SU-DHL-6 (cell line): ENCODE data around the gene EVPLL.
"Not testable (repeated sequence)": the region's sequence is repeated elsewhere in the genome, so short reads cannot be mapped to it uniquely, and the experiment has no call there.

ENCODE experiments used
- H2AFZ ChIP-seq: fragments of 200-600 bp; sonication (generic); 2 replicates; pipeline ENCODE4 v1.6.1; 2014; ENCODE audit warnings: low read depth, mild to moderate bottlenecking, moderate library complexity, mixed read lengths, antibody characterized with exemption, low read length; ENCODE audit not compliant: severe bottlenecking
- H3F3A ChIP-seq: fragments of 200-600 bp; shearing (Covaris generic); 2 replicates; pipeline ENCODE4 v1.6.0; 2016; ENCODE audit warnings: antibody characterized with exemption, mild to moderate bottlenecking; ENCODE audit not compliant: insufficient read depth
- H3K27ac ChIP-seq: fragments of 200-600 bp; sonication (generic); 2 replicates; pipeline ENCODE4 v1.5.1; 2016; ENCODE audit warnings: low read depth, mild to moderate bottlenecking, low read length, moderate library complexity, mixed read lengths
- H3K27me3 ChIP-seq: fragments of 200-600 bp; sonication (generic), shearing (Covaris generic); 2 replicates; pipeline ENCODE4 v1.6.0; 2014; ENCODE audit warnings: mild to moderate bottlenecking, low read length
- H3K36me3 ChIP-seq: fragments of 200-600 bp; sonication (generic); 2 replicates; pipeline ENCODE4 v1.6.1; 2014; ENCODE audit warnings: mild to moderate bottlenecking, low read length, mixed read lengths
- H3K4me2 ChIP-seq: fragments of 300-600, 200-600 bp; shearing (Covaris generic), sonication (generic); 2 replicates; pipeline ENCODE4 v1.6.0; 2014; ENCODE audit warnings: low read length, low read depth, mild to moderate bottlenecking; ENCODE audit not compliant: poor library complexity, severe bottlenecking
- H3K4me3 ChIP-seq: fragments of 200-600 bp; sonication (generic); 2 replicates; pipeline ENCODE4 v1.5.1; 2014; ENCODE audit warnings: antibody characterized with exemption, low read length, mild to moderate bottlenecking, mixed read lengths; ENCODE audit not compliant: insufficient read depth, poor library complexity, severe bottlenecking
- H3K79me2 ChIP-seq: fragments of 200-600 bp; sonication (generic); 2 replicates; pipeline ENCODE4 v1.6.1; 2014; ENCODE audit warnings: mild to moderate bottlenecking, low read length, moderate library complexity; ENCODE audit not compliant: insufficient read depth
- H3K9ac ChIP-seq: fragments of 200-600 bp; sonication (generic); 2 replicates; pipeline ENCODE4 v1.7.0; 2014; ENCODE audit warnings: mild to moderate bottlenecking, low read length
- H3K9me2 ChIP-seq: fragments of 200-600 bp; sonication (generic); replicated peaks from 2 replicates; pipeline ENCODE4 v1.6.1; 2014; ENCODE audit warnings: low read length; ENCODE audit not compliant: insufficient read depth
- H3K9me3 ChIP-seq: fragments of 200-600 bp; sonication (generic); 2 replicates; pipeline ENCODE4 v1.6.1; 2014; ENCODE audit warnings: low read length, mixed read lengths; ENCODE audit not compliant: insufficient read depth
- H4K20me1 ChIP-seq: fragments of 200-600 bp; sonication (generic); 2 replicates; pipeline ENCODE4 v1.6.1; 2014; ENCODE audit warnings: low read depth, mild to moderate bottlenecking, antibody characterized with exemption, low read length, moderate library complexity, mixed read lengths

EVPLL gene

DNA sequence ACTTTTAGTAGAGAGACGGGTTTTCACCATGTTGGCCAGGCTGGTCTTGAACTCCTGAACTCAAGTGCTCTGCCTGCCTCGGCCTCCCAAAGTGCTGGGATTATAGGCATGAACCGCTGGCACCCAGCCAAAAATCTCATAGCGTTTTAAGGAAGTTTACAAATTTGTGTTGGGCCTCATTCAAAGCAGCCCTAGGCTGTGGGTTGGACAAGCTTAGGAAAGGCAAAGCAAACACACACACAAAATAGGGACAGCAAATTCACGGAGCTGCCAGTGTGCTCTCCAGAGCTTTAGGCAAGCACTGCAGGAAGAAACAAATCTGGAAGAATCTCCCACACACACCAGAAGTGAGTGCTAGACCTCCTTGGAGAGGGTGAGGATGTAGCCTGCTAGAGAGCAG lies 25.6 kb downstream of the EVPLL start:
- H3K4me2 ChIP-seq, H3K36me3 ChIP-seq, H3K27me3 ChIP-seq, H4K20me1 ChIP-seq, H2AFZ ChIP-seq, H3K9me2 ChIP-seq, H3K27ac ChIP-seq, H3K4me3 ChIP-seq, H3K9me3 ChIP-seq, H3K79me2 ChIP-seq, H3F3A ChIP-seq, H3K9ac ChIP-seq: not testable (repeated sequence)

- H3K27me3 ChIP-seq, H3K4me2 ChIP-seq, H3K9ac ChIP-seq, H3K9me3 ChIP-seq, H3K36me3 ChIP-seq, H3K9me2 ChIP-seq, H3F3A ChIP-seq, H2AFZ ChIP-seq, H3K79me2 ChIP-seq, H3K27ac ChIP-seq, H3K4me3 ChIP-seq, H4K20me1 ChIP-seq: not testable (repeated sequence)
Measured at GRCh38 chr17:18403604-18404003, 26.0 kb downstream of the EVPLL start.

- H3K27ac ChIP-seq, H3K9me3 ChIP-seq, H3F3A ChIP-seq, H3K79me2 ChIP-seq, H2AFZ ChIP-seq, H3K9ac ChIP-seq, H4K20me1 ChIP-seq, H3K27me3 ChIP-seq, H3K36me3 ChIP-seq, H3K4me3 ChIP-seq, H3K4me2 ChIP-seq, H3K9me2 ChIP-seq: not testable (repeated sequence)
Measured at GRCh38 chr17:18408906-18409305, 31.3 kb downstream of the EVPLL start.

DNA sequence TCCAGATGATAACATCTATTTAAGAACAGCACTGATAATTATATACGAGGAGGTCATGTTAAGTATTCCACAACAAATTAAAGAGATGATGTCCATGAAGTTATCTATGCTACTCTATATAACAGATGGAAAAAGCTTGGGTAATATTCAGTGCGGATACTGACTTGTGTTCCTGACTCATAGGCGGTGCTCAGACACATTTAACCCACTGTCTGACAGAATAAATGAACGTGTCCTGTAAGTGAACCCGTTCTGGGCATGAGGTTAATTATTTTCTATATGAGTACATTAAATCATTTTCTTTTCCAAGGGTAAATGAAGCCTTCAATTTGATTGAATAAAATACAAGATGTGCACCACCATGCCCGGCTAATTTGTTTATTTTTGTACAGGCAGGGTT lies 31.7 kb downstream of the EVPLL start:
- H3F3A ChIP-seq, H2AFZ ChIP-seq, H3K4me3 ChIP-seq, H3K9ac ChIP-seq, H3K79me2 ChIP-seq, H4K20me1 ChIP-seq, H3K27me3 ChIP-seq, H3K9me3 ChIP-seq, H3K36me3 ChIP-seq, H3K4me2 ChIP-seq, H3K27ac ChIP-seq, H3K9me2 ChIP-seq: not testable (repeated sequence)

DNA sequence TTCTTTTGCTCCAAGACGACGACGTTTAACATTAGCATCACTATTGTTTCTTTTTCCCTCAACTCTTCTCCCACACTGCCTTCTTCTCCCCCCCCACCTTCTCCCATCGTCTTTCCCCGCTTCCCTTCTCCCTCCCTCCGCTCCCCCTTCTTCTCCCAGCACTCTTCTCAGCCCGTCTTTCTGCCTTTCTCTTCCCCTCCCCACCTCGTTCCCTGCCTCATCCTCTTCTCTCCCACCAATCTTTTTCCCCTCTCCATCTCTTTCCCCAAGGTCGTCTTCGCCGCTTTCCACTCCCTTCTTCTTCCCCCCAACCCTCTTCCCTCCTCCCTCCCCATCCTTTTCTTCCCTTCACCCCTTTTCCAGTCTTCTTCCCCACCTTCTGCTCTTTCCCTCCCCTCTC lies 33.2 kb downstream of the EVPLL start:
- peak overlapping the region; percentile 55 for H3K4me3 ChIP-seq
- not testable (repeated sequence) for H3K36me3 ChIP-seq, H3K79me2 ChIP-seq, H3K9me2 ChIP-seq, H3F3A ChIP-seq, H3K27ac ChIP-seq, H4K20me1 ChIP-seq, H3K27me3 ChIP-seq, H2AFZ ChIP-seq, H3K9me3 ChIP-seq
- H3K9ac ChIP-seq, result peak overlapping the region; percentile 68
- H3K4me2 ChIP-seq, result peak overlapping the region; percentile 62

DNA sequence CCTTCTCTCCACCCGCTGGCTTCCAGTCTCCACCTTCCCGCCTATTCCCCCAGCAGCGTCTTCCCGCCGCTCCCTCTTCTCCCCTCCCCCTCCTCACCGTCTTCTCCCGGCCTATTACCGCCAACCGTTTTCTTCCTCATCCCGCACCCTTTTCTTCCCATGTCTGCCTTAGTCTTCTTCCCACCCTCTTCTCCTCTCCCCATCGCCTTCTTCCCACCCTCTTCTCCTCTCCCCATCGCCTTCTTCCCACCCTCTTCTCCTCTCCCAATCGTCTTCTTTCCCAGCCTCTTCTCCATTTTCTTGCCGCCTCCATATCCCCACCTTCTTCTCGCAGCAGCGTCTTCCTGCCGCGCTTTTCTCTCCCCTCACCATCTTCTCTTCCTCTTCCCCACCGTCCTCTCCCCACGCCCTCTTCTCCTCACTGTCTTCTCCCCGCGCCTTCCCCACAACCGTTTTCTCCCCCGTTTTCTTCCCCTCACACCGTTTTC lies 33.8 kb downstream of the EVPLL start:
- Histone ChIP-seq H3K27ac (peak overlapping the region; percentile 64), H3K4me3 (peak overlapping the region; percentile 55), H2AFZ (peak overlapping the region; percentile 86), H3K9ac (peak overlapping the region; percentile 68), H3K4me2 (peak overlapping the region; percentile 62)
- H3K9me3 ChIP-seq, H3K9me2 ChIP-seq, H3F3A ChIP-seq, H3K36me3 ChIP-seq, H3K79me2 ChIP-seq, H4K20me1 ChIP-seq, H3K27me3 ChIP-seq: not testable (repeated sequence)

DNA sequence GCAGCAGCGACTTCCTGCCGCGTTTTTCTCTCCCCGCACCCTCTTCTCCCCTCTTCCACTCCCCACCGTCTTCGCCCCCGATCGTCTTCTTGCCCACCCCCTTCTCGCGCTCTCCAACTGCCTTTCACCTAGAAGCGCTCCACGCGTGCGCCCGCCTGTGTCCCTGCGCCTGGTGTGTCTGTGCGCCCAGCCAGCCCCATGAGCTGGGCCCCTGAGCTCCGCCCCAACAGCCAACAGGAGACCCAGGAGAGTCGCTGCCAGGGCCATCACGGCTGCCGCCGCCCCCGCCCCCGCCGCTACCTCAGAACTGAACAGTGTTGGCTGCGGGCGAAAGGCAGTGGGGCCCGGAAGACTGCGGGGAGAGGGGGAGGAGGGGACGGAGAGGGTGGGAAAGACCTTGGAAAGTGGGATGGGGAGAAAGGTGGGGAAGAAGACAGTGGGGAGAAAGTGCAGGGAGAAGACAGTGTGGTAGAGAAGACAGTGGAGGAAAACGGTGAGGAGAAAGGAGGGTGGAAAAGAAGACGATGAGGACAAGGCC lies 34.5 kb downstream of the EVPLL start:
- Histone ChIP-seq H3K27ac (peak overlapping the region; percentile 64), H2AFZ (peak overlapping the region; percentile 86), H3K9ac (peak overlapping the region; percentile 68), H3K4me3 (peak overlapping the region; percentile 55), H3K4me2 (peak overlapping the region; percentile 62)
- not testable (repeated sequence) for H4K20me1 ChIP-seq, H3K36me3 ChIP-seq, H3F3A ChIP-seq, H3K27me3 ChIP-seq, H3K9me3 ChIP-seq, H3K79me2 ChIP-seq, H3K9me2 ChIP-seq

DNA sequence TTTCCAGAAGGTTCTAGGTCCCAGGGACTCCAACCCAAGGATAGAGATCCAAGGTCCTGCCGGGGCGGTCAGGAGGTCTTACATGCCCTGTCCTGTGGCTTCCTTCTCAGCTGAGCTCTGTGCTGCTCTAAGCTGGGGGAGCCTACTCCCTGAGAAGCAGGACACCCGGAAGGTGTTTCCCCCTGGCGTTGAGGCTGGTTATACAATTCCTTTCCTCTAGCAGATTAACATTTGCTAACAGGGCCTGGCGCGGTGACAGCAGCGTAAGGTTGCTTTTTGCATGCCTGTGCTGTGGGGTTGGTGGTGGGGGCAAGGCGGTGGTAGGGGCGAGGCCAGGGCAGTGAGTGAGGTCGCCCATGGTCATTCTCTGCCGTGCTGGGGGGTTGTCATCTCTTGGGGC lies 43.9 kb downstream of the EVPLL start:
- H3K9me3 ChIP-seq, H3K27ac ChIP-seq, H4K20me1 ChIP-seq, H3K79me2 ChIP-seq, H3F3A ChIP-seq, H3K4me2 ChIP-seq, H3K9me2 ChIP-seq, H3K9ac ChIP-seq, H3K4me3 ChIP-seq, H3K27me3 ChIP-seq, H2AFZ ChIP-seq, H3K36me3 ChIP-seq: not testable (repeated sequence)
